ENCODE data around the gene FEZ2. TPM values are rescaled to one million over a fixed set of nuclear protein-coding genes. Genes with fewer than 3 reads are reported as not detected.

FEZ2 gene
- total and polyA plus RNA-seq, 10 of the 15 experiments (the other 5 are each of a cell fraction or from before 2014, with no cell fraction given) = 3.0 to 15.4 (median 6.6) TPM

DNA sequence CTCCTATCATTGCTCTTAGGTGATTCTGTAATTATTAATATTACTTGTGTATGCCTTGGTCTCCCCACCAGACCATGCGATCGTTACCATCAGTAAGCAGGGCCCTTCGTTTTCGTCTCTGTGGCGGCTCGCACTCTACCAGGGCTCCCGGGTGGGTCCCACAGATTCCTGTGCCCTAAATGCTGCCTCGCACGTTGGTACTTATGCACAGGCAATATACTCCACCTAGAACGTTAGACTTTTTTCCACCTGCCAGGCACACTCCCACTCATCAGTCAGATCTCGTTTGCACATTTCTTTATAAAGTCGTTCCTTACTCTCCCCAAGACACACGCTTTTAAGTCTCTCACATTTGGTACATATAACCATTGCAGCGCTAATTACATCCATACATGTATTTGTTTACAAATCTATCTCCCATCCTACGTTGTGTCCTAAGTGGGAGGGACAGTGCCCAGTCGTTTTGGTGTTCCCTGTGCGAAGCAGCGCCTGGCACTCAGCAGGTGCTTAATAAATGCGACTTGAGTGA, 901 bp downstream of the FEZ2 start:
- ChIA-PET CTCF (no interaction called here), RAD21 (ENCODE audit: unreplicated experiment) (no interaction called here), SMC1A (ENCODE audit: uncharacterized antibody, unreplicated experiment) (interaction anchor here (0.9 to 1.0 kb wide), 2 partner anchors 8 to 69 kb away, joined by 3 read pairs; no protein-coding TSS in a partner anchor), POLR2A (no interaction called here)
- intact Hi-C loops (cut with micrococcal nuclease; ENCODE audit: unreplicated experiment) (loop anchor here (2.0 kb wide), 1 partner anchor 66 kb away; no protein-coding TSS in a partner anchor), in situ Hi-C loops (cut with MboI) (no loop called here)
- Histone ChIP-seq H2AFZ (ENCODE audit: control insufficient read depth, low read depth, low read length) (peak overlapping the region; percentile 80), H3K4me2 (ENCODE audit: control insufficient read depth, insufficient read depth) (peak overlapping the region; percentile 70), H3K9ac (ENCODE audit: control insufficient read depth, insufficient read depth, low read length) (peak overlapping the region; percentile 67), H3K36me3 (ENCODE audit: control insufficient read depth in 2 of 2, insufficient read depth in 2 of 2, low read length in 1 of 2) (no peaks in the 10 kb centered on the region), H3K4me1 (ENCODE audit: control insufficient read depth, insufficient read depth, low read length) (no peaks in the 10 kb centered on the region), H3K4me3 (peak overlapping the region; percentile 80), H3K79me2 (ENCODE audit: control insufficient read depth, insufficient read depth, low read length) (peaks cover 17% of the 10 kb centered on the region), H4K20me1 (ENCODE audit: control insufficient read depth, insufficient read depth) (no peaks in the 10 kb centered on the region), H3K27ac (ENCODE audit: control insufficient read depth, insufficient read depth) (peak overlapping the region; percentile 65; the same call in 1 of the 2 replicates), H3K9me3 (replicated peaks; ENCODE audit: control insufficient read depth, insufficient read depth, low read length) (no peaks in the 10 kb centered on the region; the same call in 2 of the 3 replicates), H3K27me3 (replicated peaks in 1 of 2; ENCODE audit: control insufficient read depth in 2 of 2, insufficient read depth in 2 of 2, low read length in 1 of 2) (no peaks in the 10 kb centered on the region)
- ATAC-seq = no peak
- no peak for FAIRE-seq
- WGBS (ENCODE audit: insufficient coverage, insufficient replicate concordance, low lambda C conversion rate, missing lambda C conversion rate) = 46% methylated on average over 19 of the region's 19 CpGs
- BruUV-seq (replicated peaks) = TSS peak; percentile 65
- DNase-seq (ENCODE audit: low read depth, low spot score) = no peak
- no peak for TF ChIP-seq ZNF217 (IDR thresholded peaks at IDR 0.05)
- 0 out of 2 replicates have a peak, but pooled peaks have one; percentile 3 for TF ChIP-seq MEF2A (IDR thresholded peaks at IDR 0.05; ENCODE audit: insufficient read depth, low read depth, low read length)
- no peak for TF ChIP-seq SUPT20H (IDR thresholded peaks at IDR 0.05; ENCODE audit: borderline replicate concordance, control insufficient read depth, low read depth, low read length)

- Histone ChIP-seq H2AFZ (ENCODE audit: control insufficient read depth, low read depth, low read length) (no peak overlapping the region), H4K20me1 (ENCODE audit: control insufficient read depth, insufficient read depth) (no peaks in the 10 kb centered on the region), H3K9ac (ENCODE audit: control insufficient read depth, insufficient read depth, low read length) (no peak overlapping the region), H3K4me1 (ENCODE audit: control insufficient read depth, insufficient read depth, low read length) (no peaks in the 10 kb centered on the region), H3K4me3 (peak overlapping the region; percentile 80; the same call in 1 of the 2 replicates), H3K36me3 (ENCODE audit: control insufficient read depth in 2 of 2, insufficient read depth in 2 of 2, low read length in 1 of 2) (no peaks in the 10 kb centered on the region), H3K79me2 (ENCODE audit: control insufficient read depth, insufficient read depth, low read length) (peaks cover 17% of the 10 kb centered on the region), H3K4me2 (ENCODE audit: control insufficient read depth, insufficient read depth) (peak overlapping the region; percentile 70), H3K27me3 (replicated peaks in 1 of 2; ENCODE audit: control insufficient read depth in 2 of 2, insufficient read depth in 2 of 2, low read length in 1 of 2) (no peaks in the 10 kb centered on the region), H3K27ac (ENCODE audit: control insufficient read depth, insufficient read depth) (no peak overlapping the region), H3K9me3 (replicated peaks; ENCODE audit: control insufficient read depth, insufficient read depth, low read length) (no peaks in the 10 kb centered on the region; the same call in 2 of the 3 replicates)
- CTCF ChIA-PET = no interaction called here
- TF ChIP-seq MTA2 (IDR thresholded peaks at IDR 0.05; ENCODE audit: low read depth) (no peak), NFXL1 (IDR thresholded peaks at IDR 0.05; ENCODE audit: borderline replicate concordance) (no peak), NFYB (IDR thresholded peaks at IDR 0.05; ENCODE audit: insufficient read depth, low read depth, low read length) (no peak), RAD51 (IDR thresholded peaks at IDR 0.05) (no peak), NFIC (IDR thresholded peaks at IDR 0.05; ENCODE audit: low read depth, low read length) (no peak), EGR1 (IDR thresholded peaks at IDR 0.05; ENCODE audit: borderline replicate concordance in 1 of 2, low read depth in 2 of 2, low read length in 2 of 2) (no peak), ZNF622 (IDR thresholded peaks at IDR 0.05) (no peak), STAT3 (IDR thresholded peaks at IDR 0.05; ENCODE audit: low read depth, low read length) (no peak)
- TF ChIP-seq, protein P1, sequence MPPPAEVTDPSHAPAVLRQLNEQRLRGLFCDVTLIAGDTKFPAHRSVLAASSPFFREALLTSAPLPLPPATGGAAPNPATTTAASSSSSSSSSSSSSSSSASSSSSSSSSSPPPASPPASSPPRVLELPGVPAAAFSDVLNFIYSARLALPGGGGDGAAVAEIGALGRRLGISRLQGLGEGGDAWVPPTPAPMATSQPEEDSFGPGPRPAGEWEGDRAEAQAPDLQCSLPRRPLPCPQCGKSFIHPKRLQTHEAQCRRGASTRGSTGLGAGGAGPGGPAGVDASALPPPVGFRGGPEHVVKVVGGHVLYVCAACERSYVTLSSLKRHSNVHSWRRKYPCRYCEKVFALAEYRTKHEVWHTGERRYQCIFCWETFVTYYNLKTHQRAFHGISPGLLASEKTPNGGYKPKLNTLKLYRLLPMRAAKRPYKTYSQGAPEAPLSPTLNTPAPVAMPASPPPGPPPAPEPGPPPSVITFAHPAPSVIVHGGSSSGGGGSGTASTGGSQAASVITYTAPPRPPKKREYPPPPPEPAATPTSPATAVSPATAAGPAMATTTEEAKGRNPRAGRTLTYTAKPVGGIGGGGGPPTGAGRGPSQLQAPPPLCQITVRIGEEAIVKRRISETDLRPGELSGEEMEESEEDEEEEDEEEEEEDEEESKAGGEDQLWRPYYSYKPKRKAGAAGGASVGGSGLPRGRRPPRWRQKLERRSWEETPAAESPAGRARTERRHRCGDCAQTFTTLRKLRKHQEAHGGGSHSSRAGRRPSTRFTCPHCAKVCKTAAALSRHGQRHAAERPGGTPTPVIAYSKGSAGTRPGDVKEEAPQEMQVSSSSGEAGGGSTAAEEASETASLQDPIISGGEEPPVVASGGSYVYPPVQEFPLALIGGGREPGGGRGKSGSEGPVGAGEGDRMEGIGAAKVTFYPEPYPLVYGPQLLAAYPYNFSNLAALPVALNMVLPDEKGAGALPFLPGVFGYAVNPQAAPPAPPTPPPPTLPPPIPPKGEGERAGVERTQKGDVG (CRISPR knock-in tag; IDR thresholded peaks at IDR 0.05) = no peak
- DNase-seq (ENCODE audit: low read depth, low spot score) = no peak
- intact Hi-C loops (cut with micrococcal nuclease; ENCODE audit: unreplicated experiment) (loop anchor here (2.0 kb wide), 1 partner anchor 66 kb away; no protein-coding TSS in a partner anchor), in situ Hi-C loops (cut with MboI) (no loop called here)
- no peak for FAIRE-seq
- ATAC-seq = no peak
- SMC1A ChIA-PET (ENCODE audit: uncharacterized antibody, unreplicated experiment) = interaction anchor here (0.7 to 1.3 kb wide), 3 partner anchors 9 to 33 kb away, joined by 3 to 4 read pairs (median 3); no protein-coding TSS in a partner anchor
- POLR2A ChIA-PET = no interaction called here
- over 99% methylated on average over 12 of the region's 12 CpGs for whole genome bisulfite sequencing (ENCODE audit: insufficient coverage, insufficient replicate concordance, low lambda C conversion rate, missing lambda C conversion rate)
- RAD21 ChIA-PET (ENCODE audit: unreplicated experiment) = no interaction called here
- no TSS peak for BruUV-seq (replicated peaks)
These were observed 1.6 kb downstream of the FEZ2 start for GRCh38 chr2:36596397-36596796.

Measured in GM12878 (cell line).